DMS53 (cell line): ENCODE measurements around the gene HAPLN1.

Source experiments
- DNase-seq: peaks from one replicate; lab custom pipeline; 2025; lab: John Stamatoyannopoulos, UW

HAPLN1 gene

GRCh38 chr5:83641946-83642345 lies 78.7 kb downstream of the HAPLN1 start:
- DNase-seq = no peak

- no peak for DNase-seq
Observed at GRCh38 chr5:83639911-83640310, 80.7 kb downstream of the HAPLN1 start.

GRCh38 chr5:83636156-83636555 lies 84.5 kb downstream of the HAPLN1 start:
- DNase-seq = no peak

GRCh38 chr5:83633285-83633684 lies 87.4 kb downstream of the HAPLN1 start:
- no peak for DNase-seq

GRCh38 chr5:83632874-83633273 lies 87.8 kb downstream of the HAPLN1 start:
- DNase-seq = no peak

- no peak for DNase-seq
Observed at GRCh38 chr5:83628360-83628759, 92.3 kb downstream of the HAPLN1 start.

GRCh38 chr5:83614841-83615240 lies 105.8 kb downstream of the HAPLN1 start:
- DNase-seq = no peak

GRCh38 chr5:83608122-83608521 lies 112.5 kb downstream of the HAPLN1 start:
- DNase-seq = peak; percentile 81

- peak; percentile 12 for DNase-seq
Observed at GRCh38 chr5:83595217-83595616, 125.4 kb downstream of the HAPLN1 start.

- peak; percentile 66 for DNase-seq
Observed at GRCh38 chr5:83590966-83591365, 129.7 kb downstream of the HAPLN1 start.

- DNase-seq = peak; percentile 94
Observed at GRCh38 chr5:83589786-83590185, 130.9 kb downstream of the HAPLN1 start.
